H1 (cell line): ENCODE results near the gene ARID5B. TPM values are rescaled to one million over a fixed set of nuclear protein-coding genes. Genes with fewer than 3 reads are reported as not detected.

Experiments used
- BACH1 ChIP-seq: IDR thresholded peaks from 2 replicates; pipeline ENCODE4 v1.6.1; 2012; ENCODE audit warnings: low read length, improper control_type of control experiment
- polyA plus RNA-seq, 7 experiments: library from polyadenylated mRNA; depleted of rRNA in 3 of 7; stranded (reverse) in 5 of 7; unstranded in 2 of 7; fragments of >200 nt in 5 of 7; fragments of 200-250 nt in 2 of 7; gene quantifications; 1 replicate in 5 of 7; 2 replicates in 1 of 7; 4 replicates in 1 of 7; pipeline versions ENCODE4 v1.2.1 to v1.2.3, GENCODE V29; 2011 to 2013; ENCODE audit warnings: missing spikeins in 2 of 7, mixed read lengths in 2 of 7
- total RNA-seq: library from RNA; stranded (reverse); fragmentation: NEBNext Ultra II Directional; extraction: Animal tissue kit (Norgen Biotek cat#: 25700); gene quantifications from 2 replicates; pipeline ENCODE4 v1.2.1, GENCODE V29; 2021

The ARID5B gene
- total and polyA plus RNA-seq, 2 of the 8 experiments (the other 6 are each of a cell fraction or from before 2014, with no cell fraction given): 0.21 to 1.1 TPM

DNA sequence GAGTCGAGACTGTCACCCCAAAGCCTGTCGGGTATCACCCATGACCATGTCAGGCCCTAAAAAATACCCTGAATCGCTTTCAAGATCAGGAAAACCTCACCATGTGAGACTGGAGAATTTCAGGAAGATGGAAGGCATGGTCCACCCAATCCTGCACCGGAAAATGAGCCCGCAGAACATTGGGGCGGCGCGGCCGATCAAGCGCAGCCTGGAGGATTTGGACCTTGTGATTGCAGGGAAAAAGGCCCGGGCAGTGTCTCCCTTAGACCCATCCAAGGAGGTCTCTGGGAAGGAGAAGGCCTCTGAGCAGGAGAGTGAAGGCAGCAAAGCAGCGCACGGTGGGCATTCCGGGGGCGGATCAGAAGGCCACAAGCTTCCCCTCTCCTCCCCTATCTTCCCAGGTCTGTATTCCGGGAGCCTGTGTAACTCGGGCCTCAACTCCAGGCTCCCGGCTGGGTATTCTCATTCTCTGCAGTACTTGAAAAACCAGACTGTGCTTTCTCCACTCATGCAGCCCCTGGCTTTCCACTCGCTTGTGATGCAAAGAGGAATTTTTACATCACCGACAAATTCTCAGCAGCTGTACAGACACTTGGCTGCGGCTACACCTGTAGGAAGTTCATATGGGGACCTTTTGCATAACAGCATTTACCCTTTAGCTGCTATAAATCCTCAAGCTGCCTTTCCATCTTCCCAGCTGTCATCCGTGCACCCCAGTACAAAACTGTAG is 191.0 kb downstream of the ARID5B start (continued):
- no peak for TF ChIP-seq BACH1
